H1 (cell line): ENCODE results near the gene CTNNA3. TPM values are rescaled to one million over a fixed set of nuclear protein-coding genes. Genes with fewer than 3 reads are reported as not detected.

Experiments
- CHD7 ChIP-seq: fragments of 300-600 bp; sonication (generic); IDR thresholded peaks from 2 replicates; pipeline ENCODE4 v1.7.1; 2012; ENCODE audit warnings: low read length, moderate library complexity, mild to moderate bottlenecking, inconsistent platforms; ENCODE audit not compliant: insufficient replicate concordance
- polyA plus RNA-seq, 7 experiments: library from polyadenylated mRNA; depleted of rRNA in 3 of 7; stranded (reverse) in 5 of 7; unstranded in 2 of 7; fragments of >200 nt in 5 of 7; fragments of 200-250 nt in 2 of 7; gene quantifications; 1 replicate in 5 of 7; 2 replicates in 1 of 7; 4 replicates in 1 of 7; pipeline versions ENCODE4 v1.2.1 to v1.2.3, GENCODE V29; 2011 to 2013; ENCODE audit warnings: missing spikeins in 2 of 7, mixed read lengths in 2 of 7
- total RNA-seq: library from RNA; stranded (reverse); fragmentation: NEBNext Ultra II Directional; extraction: Animal tissue kit (Norgen Biotek cat#: 25700); gene quantifications from 2 replicates; pipeline ENCODE4 v1.2.1, GENCODE V29; 2021

CTNNA3 gene
- total and polyA plus RNA-seq, 2 of the 8 experiments (the other 6 are each of a cell fraction or from before 2014, with no cell fraction given) = 1.3 to 1.5 TPM

GRCh38 chr10:66045859-66046258, 1650.1 kb downstream of the CTNNA3 start (continued):
- TF ChIP-seq CHD7 = no peak
